ENCODE results near the gene BET1. TPM values are rescaled to one million over a fixed set of nuclear protein-coding genes. Genes with fewer than 3 reads are reported as not detected.

BET1 gene
- total and polyA plus RNA-seq, 2 of the 8 experiments (the other 6 are each of a cell fraction or from before 2014, with no cell fraction given) = 20.6 to 31.7 TPM

DNA sequence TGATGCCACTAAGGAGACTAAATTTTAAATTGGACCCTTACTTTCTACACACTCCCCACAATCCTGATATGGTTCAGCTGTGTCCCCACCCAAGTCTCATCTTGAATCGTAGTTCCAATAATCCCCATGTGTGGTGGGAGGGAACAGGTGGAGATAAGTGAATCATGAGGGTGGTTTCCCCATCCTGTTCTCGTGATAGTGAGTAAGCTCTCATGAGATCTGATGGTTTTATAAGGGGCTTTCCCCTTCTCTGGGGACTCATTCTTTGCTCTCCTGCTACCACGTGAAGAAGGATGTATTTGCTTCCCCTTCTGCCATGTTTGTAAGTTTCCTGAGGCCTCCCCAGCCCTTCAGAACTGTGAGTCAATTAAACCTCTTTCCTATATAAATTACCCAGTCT, 18.4 kb upstream of the BET1 start:
- H3K79me2 ChIP-seq (ENCODE audit: control insufficient read depth in 1 of 2, insufficient read depth in 2 of 2, low read length in 2 of 2) = no peaks in the 10 kb centered on the region
- no peak overlapping the region for H3K9ac ChIP-seq (replicated peaks in 1 of 4; ENCODE audit: extremely low read depth in 1 of 4, low read depth in 3 of 4, low read length in 3 of 4)
- no peak overlapping the region for H2BK15ac ChIP-seq (ENCODE audit: low read length)
- H3K79me1 ChIP-seq (ENCODE audit: low read depth, low read length) = no peaks in the 10 kb centered on the region
- no peak overlapping the region for H3K4me3 ChIP-seq (ENCODE audit: extremely low read depth in 1 of 4, insufficient read depth in 2 of 4, low read depth in 3 of 4, low read length in 4 of 4)
- H2BK12ac ChIP-seq (ENCODE audit: low read depth, low read length) = no peak overlapping the region
- H3K56ac ChIP-seq (replicated peaks; ENCODE audit: insufficient read length, low read depth, low read length) = no peak overlapping the region
- no peak overlapping the region for H3K18ac ChIP-seq (ENCODE audit: extremely low read depth, low read length)
- 72% methylated on average over 3 of the region's 3 CpGs; no CpG with 5 or more reads in 1 of the 2 experiments for WGBS, 2 experiments (ENCODE audit: extremely low coverage in 1 of 2, insufficient coverage in 1 of 2, insufficient read length in 1 of 2, insufficient replicate concordance in 2 of 2, low coverage in 1 of 2, low lambda C conversion rate in 2 of 2, missing lambda C conversion rate in 1 of 2)
- H3K36me3 ChIP-seq (ENCODE audit: control insufficient read depth in 2 of 4, insufficient read depth in 4 of 4, low read length in 3 of 4) = no peaks in the 10 kb centered on the region
- H4K91ac ChIP-seq (replicated peaks; ENCODE audit: insufficient read length, low read length) = no peak overlapping the region
- H3K27ac ChIP-seq (ENCODE audit: low read depth, low read length) = no peak overlapping the region
- DNase-seq (ENCODE audit: low read depth in 1 of 2, low spot score in 2 of 2) (no peak), FAIRE-seq (no peak)
- H3K4ac ChIP-seq (replicated peaks; ENCODE audit: insufficient read length, low read depth, low read length) = no peak overlapping the region
- no peak overlapping the region for H2BK5ac ChIP-seq (ENCODE audit: low read depth, low read length)
- H2AK5ac ChIP-seq (ENCODE audit: low read depth, low read length) = no peak overlapping the region
- H4K8ac ChIP-seq (ENCODE audit: extremely low read depth, insufficient read depth, low read length) = no peak overlapping the region
- no peaks in the 10 kb centered on the region for H3K9me3 ChIP-seq (ENCODE audit: insufficient read depth in 2 of 2, low read depth in 1 of 2, low read length in 1 of 2)
- H3K4me1 ChIP-seq (replicated peaks in 1 of 4; ENCODE audit: control insufficient read depth in 3 of 4, insufficient read depth in 4 of 4, low read length in 3 of 4) = no peaks in the 10 kb centered on the region
- POLR2A ChIA-PET (ENCODE audit: partially characterized antibody) = no interaction called here
- no peak overlapping the region for H3K4me2 ChIP-seq (ENCODE audit: insufficient read depth in 1 of 2, low read depth in 2 of 2, low read length in 2 of 2)
- H3K23ac ChIP-seq (ENCODE audit: insufficient read length) = no peak overlapping the region
- no peak overlapping the region for H4K5ac ChIP-seq (ENCODE audit: insufficient read length, low read depth, low read length)
- no peak overlapping the region; the same call in 1 of the 2 replicates for H2AFZ ChIP-seq (ENCODE audit: low read length)
- no peaks in the 10 kb centered on the region for H3K23me2 ChIP-seq (ENCODE audit: low read depth, low read length)
- H3K27me3 ChIP-seq (replicated peaks in 1 of 4; ENCODE audit: control insufficient read depth in 3 of 4, extremely low read depth in 1 of 4, insufficient read depth in 3 of 4, low read length in 3 of 4) = no peaks in the 10 kb centered on the region
- CTCF ChIA-PET (ENCODE audit: partially characterized antibody) = interaction anchor here (0.9 kb wide), 1 partner anchor 579 kb away, joined by 3 read pairs; no protein-coding TSS in a partner anchor
- H4K20me1 ChIP-seq (replicated peaks in 1 of 2; ENCODE audit: control insufficient read depth in 1 of 2, insufficient read depth in 2 of 2, low read length in 2 of 2) = no peaks in the 10 kb centered on the region
- H2BK20ac ChIP-seq (ENCODE audit: low read length) = no peak overlapping the region
- H2BK120ac ChIP-seq (replicated peaks; ENCODE audit: low read depth, low read length) = no peak overlapping the region
- no peak overlapping the region for H3K14ac ChIP-seq (ENCODE audit: insufficient read length)
- no peak for TF ChIP-seq RAD21 (IDR thresholded peaks at IDR 0.05 in 1 of 2, conservative IDR thresholded peaks at IDR 0.05 in 1 of 2; ENCODE audit: low read depth in 2 of 2, low read length in 2 of 2)
- TF ChIP-seq MAFK (IDR thresholded peaks at IDR 0.05; ENCODE audit: low read depth, low read length) = no peak
- no peak for TF ChIP-seq E2F6 (IDR thresholded peaks at IDR 0.05)
- no peak for TF ChIP-seq RBBP5 (IDR thresholded peaks at IDR 0.05; ENCODE audit: borderline replicate concordance, low read depth, low read length)
- TF ChIP-seq RXRA (IDR thresholded peaks at IDR 0.05; ENCODE audit: insufficient read depth, low read depth, low read length) = no peak
- TF ChIP-seq, protein P1, sequence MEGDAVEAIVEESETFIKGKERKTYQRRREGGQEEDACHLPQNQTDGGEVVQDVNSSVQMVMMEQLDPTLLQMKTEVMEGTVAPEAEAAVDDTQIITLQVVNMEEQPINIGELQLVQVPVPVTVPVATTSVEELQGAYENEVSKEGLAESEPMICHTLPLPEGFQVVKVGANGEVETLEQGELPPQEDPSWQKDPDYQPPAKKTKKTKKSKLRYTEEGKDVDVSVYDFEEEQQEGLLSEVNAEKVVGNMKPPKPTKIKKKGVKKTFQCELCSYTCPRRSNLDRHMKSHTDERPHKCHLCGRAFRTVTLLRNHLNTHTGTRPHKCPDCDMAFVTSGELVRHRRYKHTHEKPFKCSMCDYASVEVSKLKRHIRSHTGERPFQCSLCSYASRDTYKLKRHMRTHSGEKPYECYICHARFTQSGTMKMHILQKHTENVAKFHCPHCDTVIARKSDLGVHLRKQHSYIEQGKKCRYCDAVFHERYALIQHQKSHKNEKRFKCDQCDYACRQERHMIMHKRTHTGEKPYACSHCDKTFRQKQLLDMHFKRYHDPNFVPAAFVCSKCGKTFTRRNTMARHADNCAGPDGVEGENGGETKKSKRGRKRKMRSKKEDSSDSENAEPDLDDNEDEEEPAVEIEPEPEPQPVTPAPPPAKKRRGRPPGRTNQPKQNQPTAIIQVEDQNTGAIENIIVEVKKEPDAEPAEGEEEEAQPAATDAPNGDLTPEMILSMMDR (IDR thresholded peaks at IDR 0.05; ENCODE audit: control extremely low read depth in 1 of 3, insufficient read depth in 1 of 3, low read depth in 1 of 3, low read length in 3 of 3) = no peak
- no peak for TF ChIP-seq TEAD4 (IDR thresholded peaks at IDR 0.05; ENCODE audit: low read depth, low read length)
- TF ChIP-seq EGR1 (IDR thresholded peaks at IDR 0.05; ENCODE audit: borderline replicate concordance, low read depth, low read length) = no peak
- no peak for TF ChIP-seq JUN (IDR thresholded peaks at IDR 0.05; ENCODE audit: low read depth, low read length)
